ENCODE data around the gene HACL1. TPM values are rescaled to one million over a fixed set of nuclear protein-coding genes. Genes with fewer than 3 reads are reported as not detected.

HACL1 gene
- total RNA-seq, result 14.0 and 16.3 TPM in 2 replicates
- long read RNA-seq, transcript HACL1-207 (14 exons, 1,734 nt), result minor isoform, 5 of 77 reads
- long read RNA-seq, transcript HACL1-201 (17 exons, 2,266 nt), result major isoform, 44 of 77 reads
- long read RNA-seq, partial matches to known transcripts, result 2 of 77 reads
- long read RNA-seq, other reads (novel, unspliced or antisense), result 23 of 77 reads

DNA sequence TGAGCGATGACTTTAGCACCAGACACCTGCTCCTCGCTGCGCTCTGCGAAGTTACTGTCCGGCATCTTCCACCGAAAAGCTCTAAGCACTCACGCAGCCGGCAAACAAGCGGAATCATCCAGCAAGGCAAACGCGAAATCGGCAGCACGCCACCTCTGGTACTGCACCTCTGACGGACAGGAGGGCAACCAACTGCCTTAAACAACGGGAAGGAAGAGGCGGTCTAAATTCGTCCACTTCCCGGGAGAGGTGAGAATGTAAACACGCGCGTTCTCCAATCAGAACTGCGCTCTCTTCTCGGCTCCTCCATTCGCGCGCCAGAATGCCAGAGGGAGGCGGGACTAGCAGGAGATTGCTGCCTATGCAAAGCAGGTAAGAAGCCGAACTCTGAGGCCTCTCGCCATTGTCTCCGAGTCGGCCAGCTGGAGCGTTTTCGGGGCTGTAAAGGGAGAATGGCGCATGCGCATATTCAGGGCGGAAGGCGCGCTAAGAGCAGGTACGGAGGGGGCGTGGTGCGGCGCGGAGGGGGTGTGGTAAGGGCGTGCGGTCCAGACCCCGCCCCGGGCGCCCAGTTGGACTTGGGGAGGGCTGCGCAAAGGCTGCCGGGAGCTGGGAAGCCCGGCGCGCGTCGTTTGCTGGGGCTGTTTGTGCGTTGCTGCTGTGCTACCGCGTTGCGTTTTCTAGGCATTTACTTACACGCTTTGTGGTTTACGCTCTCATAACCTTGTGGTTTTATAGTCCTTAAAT lies at the start of gene HACL1, which contains the start of gene BTD:
TSS of gene HACL1 (minus strand) at position 171 of the 747 bp plus-strand sequence. CDS start at position 65, 106 bp downstream.
TSS of gene BTD (plus strand) at position 347 of the 747 bp plus-strand sequence. CDS start 33,695 bp downstream, outside the sequence.
- H3K27me3 Mint-ChIP-seq (ENCODE audit: low read depth), result no peaks in the 10 kb centered on the region
- peak within 1 kb of the TSS; percentile 100 for H3K4me3 Mint-ChIP-seq
- peak; percentile 97 for DNase-seq (ENCODE audit: low read depth, low spot score)
- H3K4me1 Mint-ChIP-seq, result peaks cover 31% of the 10 kb centered on the region
- H3K27ac Mint-ChIP-seq (ENCODE audit: unreplicated experiment), result peak within 1 kb of the TSS; percentile 99
- TF ChIP-seq, protein P1, sequence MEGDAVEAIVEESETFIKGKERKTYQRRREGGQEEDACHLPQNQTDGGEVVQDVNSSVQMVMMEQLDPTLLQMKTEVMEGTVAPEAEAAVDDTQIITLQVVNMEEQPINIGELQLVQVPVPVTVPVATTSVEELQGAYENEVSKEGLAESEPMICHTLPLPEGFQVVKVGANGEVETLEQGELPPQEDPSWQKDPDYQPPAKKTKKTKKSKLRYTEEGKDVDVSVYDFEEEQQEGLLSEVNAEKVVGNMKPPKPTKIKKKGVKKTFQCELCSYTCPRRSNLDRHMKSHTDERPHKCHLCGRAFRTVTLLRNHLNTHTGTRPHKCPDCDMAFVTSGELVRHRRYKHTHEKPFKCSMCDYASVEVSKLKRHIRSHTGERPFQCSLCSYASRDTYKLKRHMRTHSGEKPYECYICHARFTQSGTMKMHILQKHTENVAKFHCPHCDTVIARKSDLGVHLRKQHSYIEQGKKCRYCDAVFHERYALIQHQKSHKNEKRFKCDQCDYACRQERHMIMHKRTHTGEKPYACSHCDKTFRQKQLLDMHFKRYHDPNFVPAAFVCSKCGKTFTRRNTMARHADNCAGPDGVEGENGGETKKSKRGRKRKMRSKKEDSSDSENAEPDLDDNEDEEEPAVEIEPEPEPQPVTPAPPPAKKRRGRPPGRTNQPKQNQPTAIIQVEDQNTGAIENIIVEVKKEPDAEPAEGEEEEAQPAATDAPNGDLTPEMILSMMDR (conservative IDR thresholded peaks at IDR 0.05), result peak; percentile 43
- peaks cover 7% of the 10 kb centered on the region for H3K9me3 Mint-ChIP-seq
- peaks cover 12% of the 10 kb centered on the region for H3K36me3 Mint-ChIP-seq (ENCODE audit: low read depth)

DNA sequence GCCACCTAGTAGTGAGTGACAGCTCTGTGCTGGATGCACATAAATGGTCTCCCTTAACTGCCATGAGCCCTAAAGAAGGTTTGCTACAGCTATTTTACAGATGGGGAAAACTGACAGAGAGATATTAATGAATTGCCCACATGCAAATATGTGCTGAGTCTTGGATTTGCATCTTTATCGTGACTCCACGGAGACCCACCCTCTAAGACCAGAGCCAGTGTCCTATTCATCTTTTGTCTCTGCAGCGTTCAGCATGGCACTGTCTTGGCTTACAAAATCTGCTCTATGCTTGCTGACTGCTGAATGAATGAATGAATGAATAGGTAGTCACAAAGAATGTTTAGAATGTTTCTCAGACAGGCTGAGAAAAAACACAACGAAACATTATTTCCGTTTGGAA lies 48.5 kb upstream of the HACL1 start:
- H3K4me3 Mint-ChIP-seq, result no peak overlapping the region
- TF ChIP-seq, protein P1 (conservative IDR thresholded peaks at IDR 0.05), result no peak
- DNase-seq (ENCODE audit: low read depth, low spot score), result no peak
- no peak overlapping the region for H3K27ac Mint-ChIP-seq (ENCODE audit: unreplicated experiment)
- peaks cover 2% of the 10 kb centered on the region for H3K9me3 Mint-ChIP-seq
- no peaks in the 10 kb centered on the region for H3K27me3 Mint-ChIP-seq (ENCODE audit: low read depth)
- peaks cover 29% of the 10 kb centered on the region for H3K4me1 Mint-ChIP-seq
- H3K36me3 Mint-ChIP-seq (ENCODE audit: low read depth), result peaks cover 2% of the 10 kb centered on the region

DNA sequence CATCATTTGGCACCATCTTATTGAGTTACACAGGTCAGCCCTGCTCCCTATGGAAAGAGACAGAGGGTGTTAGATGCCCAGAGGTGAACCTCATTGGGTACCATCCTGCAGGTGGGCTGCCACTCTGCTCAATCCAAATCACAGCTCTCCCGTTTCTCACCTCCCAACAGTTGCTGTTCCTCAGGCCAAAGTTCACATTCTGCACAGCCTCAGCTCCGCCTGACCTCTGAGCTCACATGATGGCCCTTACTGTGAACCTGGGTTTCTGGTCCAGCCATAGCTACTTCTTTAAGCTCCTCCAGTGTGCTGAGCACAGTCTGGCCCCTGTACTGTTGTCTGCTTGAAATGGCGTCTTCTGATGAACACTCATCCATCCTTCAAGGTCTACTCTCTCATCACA lies 48.0 kb upstream of the HACL1 start:
- Mint-ChIP-seq H3K4me3 (no peak overlapping the region), H3K27ac (ENCODE audit: unreplicated experiment) (no peak overlapping the region), H3K9me3 (peaks cover 2% of the 10 kb centered on the region), H3K27me3 (ENCODE audit: low read depth) (no peaks in the 10 kb centered on the region), H3K4me1 (peaks cover 27% of the 10 kb centered on the region), H3K36me3 (ENCODE audit: low read depth) (no peaks in the 10 kb centered on the region)
- TF ChIP-seq, protein P1 (conservative IDR thresholded peaks at IDR 0.05), result no peak
- DNase-seq (ENCODE audit: low read depth, low spot score), result no peak

DNA sequence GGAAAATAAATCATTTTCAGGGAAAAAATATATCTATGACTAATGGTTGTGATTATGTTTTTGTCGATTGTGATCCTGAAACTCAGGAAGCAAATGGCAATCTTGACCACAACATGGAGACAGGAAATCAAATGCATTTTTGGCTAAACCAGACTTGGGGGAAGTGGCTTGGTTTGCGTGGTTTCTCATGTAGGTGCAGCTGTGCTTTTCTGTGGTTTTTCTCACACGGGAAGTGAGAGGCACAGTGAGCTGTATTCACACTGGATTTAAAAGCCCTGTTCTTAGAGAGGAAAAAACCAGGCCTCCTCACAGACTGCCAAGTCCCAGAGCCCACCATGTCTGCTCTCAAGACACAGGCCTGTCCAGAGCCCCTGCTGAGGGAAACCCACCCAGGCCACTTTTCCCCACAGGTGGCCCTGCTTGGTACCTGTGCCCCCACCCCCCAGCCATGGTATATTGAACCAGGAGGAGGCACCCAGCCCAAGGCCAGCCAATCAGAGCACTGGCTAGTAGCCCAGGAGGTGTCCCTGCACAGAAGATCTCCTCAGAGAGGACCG lies 46.3 kb upstream of the HACL1 start:
- Mint-ChIP-seq H3K4me1 (peaks cover 22% of the 10 kb centered on the region), H3K36me3 (ENCODE audit: low read depth) (no peaks in the 10 kb centered on the region), H3K27ac (ENCODE audit: unreplicated experiment) (no peak overlapping the region), H3K4me3 (no peak overlapping the region), H3K27me3 (ENCODE audit: low read depth) (no peaks in the 10 kb centered on the region), H3K9me3 (peaks cover 2% of the 10 kb centered on the region)
- DNase-seq (ENCODE audit: low read depth, low spot score), result no peak
- TF ChIP-seq, protein P1 (conservative IDR thresholded peaks at IDR 0.05), result no peak

DNA sequence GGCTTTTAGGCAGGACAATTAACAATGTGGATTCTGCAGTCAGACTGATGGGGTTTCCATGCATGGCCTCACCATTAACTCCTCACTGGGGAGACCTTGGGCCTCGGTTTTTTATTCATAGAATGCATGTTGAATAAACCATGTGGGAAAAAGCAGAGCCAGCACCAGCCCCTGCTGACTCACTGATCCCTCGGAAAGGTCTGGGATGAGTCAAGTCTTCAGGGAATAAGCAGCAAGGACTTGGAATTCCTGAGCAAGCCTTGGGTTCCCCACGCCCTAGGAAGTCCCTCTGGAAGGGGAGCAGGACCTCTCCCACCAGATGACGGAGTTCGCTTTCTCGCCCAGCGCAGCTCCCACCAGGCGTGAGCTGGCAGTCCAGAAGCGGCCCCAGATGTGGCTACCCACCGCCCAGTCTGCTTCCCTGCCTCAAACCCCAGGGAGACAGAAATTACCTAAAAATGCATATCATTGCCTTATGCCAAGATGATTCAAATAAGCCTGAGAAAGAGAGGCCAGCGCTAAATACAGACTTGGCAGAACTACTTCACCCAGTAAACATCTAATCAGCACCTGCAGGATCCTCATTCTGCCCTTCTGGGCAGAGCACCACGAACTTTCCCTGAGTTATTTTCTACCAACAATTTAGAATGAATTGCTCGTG lies 45.6 kb upstream of the HACL1 start:
- H3K4me1 Mint-ChIP-seq, result peaks cover 22% of the 10 kb centered on the region
- peaks cover 2% of the 10 kb centered on the region for H3K9me3 Mint-ChIP-seq
- DNase-seq (ENCODE audit: low read depth, low spot score), result no peak
- TF ChIP-seq, protein P1 (conservative IDR thresholded peaks at IDR 0.05), result no peak
- no peak overlapping the region for H3K27ac Mint-ChIP-seq (ENCODE audit: unreplicated experiment)
- H3K36me3 Mint-ChIP-seq (ENCODE audit: low read depth), result peaks cover under 1% of the 10 kb centered on the region
- no peak overlapping the region for H3K4me3 Mint-ChIP-seq
- H3K27me3 Mint-ChIP-seq (ENCODE audit: low read depth), result no peaks in the 10 kb centered on the region
